ENCODE data around the gene SEMA4G.
A peak's percentile ranks its signal among the peaks of the same experiment; 100 is the strongest.

SEMA4G gene

DNA sequence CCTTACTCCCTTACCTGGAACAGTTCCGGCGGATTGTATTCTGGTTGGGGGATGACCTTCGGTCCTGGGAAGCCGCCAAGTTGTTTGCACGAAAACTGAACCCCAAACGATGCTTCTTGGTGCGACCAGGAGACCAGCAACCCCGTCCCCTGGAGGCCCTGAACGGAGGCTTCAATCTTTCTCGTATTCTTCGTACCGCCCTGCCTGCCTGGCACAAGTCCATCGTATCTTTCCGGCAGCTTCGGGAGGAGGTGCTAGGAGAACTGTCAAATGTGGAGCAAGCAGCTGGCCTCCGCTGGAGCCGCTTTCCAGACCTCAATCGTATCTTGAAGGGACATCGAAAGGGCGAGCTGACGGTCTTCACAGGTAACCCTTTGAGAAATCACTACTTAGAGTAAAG is 19.8 kb downstream of the SEMA4G start:
- no peak for TF ChIP-seq CTCF (IDR thresholded peaks at IDR 0.05; ENCODE audit: low read depth, low read length)
- H3K4me3 ChIP-seq (ENCODE audit: low read depth, low read length): no peak overlapping the region

- TF ChIP-seq CTCF (IDR thresholded peaks at IDR 0.05; ENCODE audit: low read depth, low read length): peak; percentile 57
- H3K4me3 ChIP-seq (ENCODE audit: low read depth, low read length): no peak overlapping the region
Observed at GRCh38 chr10:100993986-100994708, 24.8 kb downstream of the SEMA4G start.

DNA sequence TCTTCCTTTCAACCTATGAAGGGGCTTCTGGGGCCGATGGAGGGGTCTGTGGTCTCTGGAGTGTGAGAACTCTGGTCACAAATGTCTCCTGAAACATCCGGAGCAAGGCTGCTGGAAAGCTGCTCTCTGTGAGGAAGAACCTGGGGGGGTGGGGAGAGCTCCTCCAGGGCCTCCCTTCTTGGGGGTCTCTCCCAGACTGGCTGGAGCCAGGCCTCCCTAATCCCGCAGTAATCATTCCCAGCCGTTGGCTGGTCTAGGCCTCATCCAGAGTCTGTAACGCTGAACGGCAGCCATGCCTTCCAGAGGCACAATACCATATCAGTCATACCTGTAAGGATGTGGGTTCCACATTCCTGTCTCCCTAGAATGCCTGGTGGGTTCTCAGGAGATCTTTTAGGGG is 25.9 kb downstream of the SEMA4G start:
- no peak for TF ChIP-seq CTCF (IDR thresholded peaks at IDR 0.05; ENCODE audit: low read depth, low read length)
- no peak overlapping the region for H3K4me3 ChIP-seq (ENCODE audit: low read depth, low read length)

DNA sequence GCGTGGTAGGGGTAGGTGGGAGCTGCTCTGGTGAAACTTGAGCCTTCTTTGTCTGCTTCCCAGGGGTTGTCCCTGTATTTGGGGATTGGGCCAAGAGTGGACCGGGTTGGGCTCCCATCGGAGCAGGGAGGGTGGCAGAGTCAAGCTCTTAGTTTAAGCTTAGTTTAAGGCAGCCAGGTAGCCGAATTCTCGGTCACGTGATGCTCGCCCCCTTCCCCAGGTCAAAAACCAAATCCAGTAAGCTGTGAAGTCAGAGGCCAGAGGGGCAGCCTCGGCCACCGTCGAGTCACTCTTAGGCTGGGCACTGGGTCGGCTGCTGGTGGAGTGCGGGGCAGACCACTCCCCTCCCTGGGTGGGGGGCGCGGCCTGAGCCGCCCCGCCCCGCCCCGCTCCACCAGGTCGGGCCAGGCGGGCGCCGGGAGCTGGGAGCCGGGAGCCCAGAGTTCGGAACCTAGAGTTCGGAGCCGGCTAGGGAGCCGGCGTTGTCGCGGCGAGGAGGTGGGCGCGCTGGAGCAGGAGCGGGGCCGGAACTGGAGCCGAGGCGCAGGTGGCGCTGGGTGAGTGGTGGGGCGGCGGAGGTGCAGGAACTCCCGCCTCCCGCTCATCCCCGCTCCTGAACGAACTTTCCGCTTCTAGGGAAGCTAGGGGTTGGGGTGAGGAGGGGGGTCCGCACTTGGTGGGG is 27.5 kb downstream of the SEMA4G start:
- TF ChIP-seq CTCF (IDR thresholded peaks at IDR 0.05; ENCODE audit: low read depth, low read length): no peak
- peak overlapping the region; percentile 91 for H3K4me3 ChIP-seq (ENCODE audit: low read depth, low read length)

GRCh38 chr10:100997360-100998182 is 28.3 kb downstream of the SEMA4G start:
- peak; percentile 79 for TF ChIP-seq CTCF (IDR thresholded peaks at IDR 0.05; ENCODE audit: low read depth, low read length)

DNA sequence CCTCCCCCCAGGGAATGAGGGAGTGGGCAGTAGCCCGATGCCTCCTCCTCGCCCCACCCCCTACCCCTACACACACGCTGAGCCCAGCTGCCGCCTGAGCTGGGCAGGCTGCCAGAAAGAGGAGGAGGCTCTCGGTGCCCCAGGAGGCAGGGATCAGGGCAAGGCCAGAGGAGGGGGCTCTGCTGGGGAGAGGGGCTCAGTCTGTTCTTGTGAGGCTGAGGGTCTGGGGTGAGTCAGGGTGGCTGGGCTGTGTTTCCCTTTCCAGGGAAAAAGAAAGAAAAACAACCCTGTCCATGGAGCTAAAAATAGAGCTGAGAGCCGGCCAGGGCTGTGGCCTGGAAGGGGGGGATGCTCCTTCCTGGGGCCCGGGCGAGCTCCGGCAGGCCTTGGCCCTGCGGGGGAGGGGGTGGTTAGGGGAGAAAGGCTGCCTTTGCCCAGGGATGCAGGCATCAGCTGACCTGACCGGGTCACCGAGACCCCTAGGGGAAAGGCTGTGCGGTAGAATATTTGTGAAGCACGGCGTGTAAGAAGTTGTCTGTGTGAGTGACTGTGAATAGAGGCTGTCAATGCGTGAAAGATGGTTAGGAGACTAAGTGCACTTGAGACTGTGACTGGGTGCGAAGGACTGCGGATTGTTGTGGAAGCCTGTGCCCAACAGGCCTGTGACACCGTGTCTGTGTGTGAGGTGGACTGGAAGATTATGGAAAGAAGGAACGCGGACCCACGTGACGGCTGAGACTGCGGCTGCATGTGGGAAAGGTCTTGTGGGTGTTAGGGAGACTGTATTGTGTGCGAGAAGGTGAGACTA is 29.1 kb downstream of the SEMA4G start:
- no peak for TF ChIP-seq CTCF (IDR thresholded peaks at IDR 0.05; ENCODE audit: low read depth, low read length)

More at GRCh38 chr10:100997360-100998182, 28.3 kb downstream of the SEMA4G start:
- H3K4me3 ChIP-seq (ENCODE audit: low read depth, low read length): peak overlapping the region; percentile 91

More for the DNA sequence above, 29.1 kb downstream of the SEMA4G start:
- H3K4me3 ChIP-seq (ENCODE audit: low read depth, low read length): peak overlapping the region; percentile 91
